Activated B cell treated with CpG ODN at 0.5 μM for 24 hours (primary cell): ENCODE data around the gene BTBD16. TPM values are rescaled to one million over a fixed set of nuclear protein-coding genes. Genes with fewer than 3 reads are reported as not detected.

ENCODE experiments used
- ATAC-seq: fragments of 200-7000 bp; cut with Tn5 transposase; one replicate; pipeline ENCODE4 v1.10.0; 2021; ENCODE audit warnings: low read depth, mild to moderate bottlenecking, moderate library complexity
- CTCF ChIA-PET: fragments of 350-600 bp; sonication (Branson Sonifier 250); formaldehyde crosslinking; loops from one replicate; lab custom pipeline; 2021; ENCODE audit warnings: antibody characterized with exemption; lab: Charles Lee
- POLR2A ChIA-PET: fragments of 350-600 bp; sonication (Branson Sonifier 250); formaldehyde crosslinking; loops from one replicate; lab custom pipeline; 2021; ENCODE audit warnings: antibody characterized with exemption; lab: Charles Lee
- DNase-seq: peaks from one replicate; pipeline ENCODE4 v3.0.0; 2022
- H3K27ac Mint-ChIP-seq: one replicate; pipeline ENCODE4 v1.8.0; 2020; ENCODE audit warnings: mixed read lengths
- H3K27me3 Mint-ChIP-seq: one replicate; pipeline ENCODE4 v1.8.0; 2021; ENCODE audit warnings: mixed read lengths
- H3K36me3 Mint-ChIP-seq: one replicate; pipeline ENCODE4 v1.8.0; 2021; ENCODE audit warnings: low read depth, mixed read lengths
- H3K4me1 Mint-ChIP-seq: one replicate; pipeline ENCODE4 v1.8.0; 2021; ENCODE audit warnings: mixed read lengths
- H3K4me3 Mint-ChIP-seq: one replicate; pipeline ENCODE4 v1.8.0; 2020; ENCODE audit warnings: mild to moderate bottlenecking, mixed read lengths
- H3K9me3 Mint-ChIP-seq: one replicate; pipeline ENCODE4 v1.8.0; 2020; ENCODE audit warnings: mixed read lengths
- CTCF ChIP-seq: fragments of 200-600 bp; IDR thresholded peaks from one replicate; pipeline ENCODE4 v1.8.0; 2022; ENCODE audit warnings: antibody characterized with exemption, mild to moderate bottlenecking
- intact Hi-C: fragments of 100-400 bp; cut with micrococcal nuclease; formaldehyde crosslinking; loops from one replicate; pipeline ENCODE4 v1.15.1; 2024
- total RNA-seq: library from RNA; stranded (reverse); gene quantifications from 2 replicates; pipeline ENCODE4 v1.2.3, GENCODE V29; 2022

Gene BTBD16
- total RNA-seq, 1 donor from 2014 or later, result not detected

- CTCF ChIA-PET, result interaction anchor here (0.6 kb wide), 1 partner anchor 50 kb away, joined by 3 read pairs; no protein-coding TSS in a partner anchor
- no peak for TF ChIP-seq CTCF
- Mint-ChIP-seq H3K27me3 (no peaks in the 10 kb centered on the region), H3K27ac (no peak overlapping the region), H3K4me3 (no peak overlapping the region), H3K9me3 (no peaks in the 10 kb centered on the region), H3K36me3 (no peaks in the 10 kb centered on the region), H3K4me1 (no peaks in the 10 kb centered on the region)
- no peak for DNase-seq
- intact Hi-C loops, result no loop called here
- POLR2A ChIA-PET, result no interaction called here
- no peak for ATAC-seq
These were observed 29.3 kb upstream of the BTBD16 start for GRCh38 chr10:122241836-122242235.

DNA sequence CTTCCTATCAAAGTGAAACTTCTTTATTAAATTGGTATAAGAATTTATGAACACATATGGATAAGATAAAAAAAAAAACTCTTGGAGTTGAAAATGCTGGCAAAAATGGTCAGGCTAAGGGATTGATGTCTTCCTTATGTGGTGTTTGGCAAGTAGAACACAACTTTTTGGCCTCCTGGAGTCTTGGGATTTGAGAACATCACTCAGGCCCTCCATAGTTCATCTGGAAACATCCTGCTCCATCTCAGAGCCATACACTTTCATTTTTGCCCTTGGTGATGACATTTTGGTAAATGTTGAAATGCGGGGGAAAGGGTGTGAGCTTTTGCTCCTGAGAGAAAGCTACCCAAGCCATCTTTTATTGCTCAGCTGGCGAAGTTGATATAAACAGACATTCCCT is 27.5 kb upstream of the BTBD16 start:
- no peak overlapping the region for H3K4me3 Mint-ChIP-seq
- DNase-seq (no peak), ATAC-seq (no peak)
- CTCF ChIA-PET, result no interaction called here
- intact Hi-C loops, result no loop called here
- no peaks in the 10 kb centered on the region for H3K4me1 Mint-ChIP-seq
- no peaks in the 10 kb centered on the region for H3K36me3 Mint-ChIP-seq
- no peaks in the 10 kb centered on the region for H3K27me3 Mint-ChIP-seq
- POLR2A ChIA-PET, result no interaction called here
- no peak overlapping the region for H3K27ac Mint-ChIP-seq
- no peaks in the 10 kb centered on the region for H3K9me3 Mint-ChIP-seq
- no peak for TF ChIP-seq CTCF

DNA sequence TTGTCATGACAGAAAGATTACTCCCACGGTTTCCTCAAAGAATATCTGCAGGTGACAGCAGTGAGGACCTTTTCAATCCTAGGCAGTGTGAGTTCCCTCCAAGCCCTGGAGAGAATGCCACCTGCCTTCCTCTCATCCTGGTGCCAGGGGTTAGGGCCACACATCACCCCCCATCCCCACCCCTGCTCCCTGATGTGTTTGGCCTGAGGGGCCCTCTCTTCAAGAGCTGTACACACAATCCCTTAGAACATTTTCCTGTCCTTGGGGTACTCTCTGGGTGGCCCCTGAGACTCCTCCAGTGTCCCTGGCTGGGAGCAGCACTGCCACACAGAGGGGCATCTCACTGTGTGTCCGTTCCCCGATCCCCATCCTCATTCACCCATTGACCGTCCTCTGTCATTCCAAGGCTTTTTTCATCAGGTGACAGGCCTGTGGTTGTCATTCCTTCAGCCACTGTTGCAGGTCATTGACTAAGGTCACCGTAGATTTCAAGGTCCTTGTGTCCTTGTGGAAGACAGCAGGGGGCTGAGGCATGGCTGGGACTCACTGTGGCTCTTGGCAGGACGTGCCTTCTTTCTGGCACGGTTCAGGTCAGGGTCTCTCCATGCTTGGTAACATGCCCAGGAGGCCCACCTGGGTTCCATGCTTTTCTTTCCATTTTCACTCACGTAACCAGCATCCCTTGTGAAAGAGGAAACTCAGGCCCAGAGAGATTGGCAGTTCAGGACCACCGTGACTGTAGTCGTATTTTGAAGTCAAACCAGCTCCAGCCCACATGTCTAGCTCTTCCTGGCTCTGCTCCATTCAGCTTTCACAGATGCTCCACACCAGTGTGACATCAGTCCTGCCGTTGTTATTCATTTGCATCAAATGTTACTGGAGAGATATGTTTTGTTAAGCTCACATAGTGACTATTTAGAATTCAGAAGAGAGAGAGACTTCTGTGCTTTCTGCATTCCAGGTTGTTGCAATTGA is 26.8 kb upstream of the BTBD16 start:
- no peaks in the 10 kb centered on the region for H3K36me3 Mint-ChIP-seq
- H3K9me3 Mint-ChIP-seq, result no peaks in the 10 kb centered on the region

GRCh38 chr10:122245136-122245535 is 26.0 kb upstream of the BTBD16 start:
- intact Hi-C loops, result no loop called here
- ChIA-PET CTCF (no interaction called here), POLR2A (no interaction called here)
- H3K9me3 Mint-ChIP-seq, result no peaks in the 10 kb centered on the region
- no peak overlapping the region for H3K4me3 Mint-ChIP-seq
- H3K27ac Mint-ChIP-seq, result no peak overlapping the region
- H3K36me3 Mint-ChIP-seq, result no peaks in the 10 kb centered on the region
- DNase-seq (no peak), ATAC-seq (no peak)
- no peaks in the 10 kb centered on the region for H3K4me1 Mint-ChIP-seq
- H3K27me3 Mint-ChIP-seq, result no peaks in the 10 kb centered on the region
- no peak for TF ChIP-seq CTCF

More for the DNA sequence above, 26.8 kb upstream of the BTBD16 start:
- ATAC-seq (no peak), DNase-seq (no peak)
- H3K4me1 Mint-ChIP-seq, result no peaks in the 10 kb centered on the region
- no peaks in the 10 kb centered on the region for H3K27me3 Mint-ChIP-seq
- no peak overlapping the region for H3K4me3 Mint-ChIP-seq
- intact Hi-C loops, result no loop called here
- ChIA-PET POLR2A (no interaction called here), CTCF (no interaction called here)
- H3K27ac Mint-ChIP-seq, result no peak overlapping the region
- no peak for TF ChIP-seq CTCF

DNA sequence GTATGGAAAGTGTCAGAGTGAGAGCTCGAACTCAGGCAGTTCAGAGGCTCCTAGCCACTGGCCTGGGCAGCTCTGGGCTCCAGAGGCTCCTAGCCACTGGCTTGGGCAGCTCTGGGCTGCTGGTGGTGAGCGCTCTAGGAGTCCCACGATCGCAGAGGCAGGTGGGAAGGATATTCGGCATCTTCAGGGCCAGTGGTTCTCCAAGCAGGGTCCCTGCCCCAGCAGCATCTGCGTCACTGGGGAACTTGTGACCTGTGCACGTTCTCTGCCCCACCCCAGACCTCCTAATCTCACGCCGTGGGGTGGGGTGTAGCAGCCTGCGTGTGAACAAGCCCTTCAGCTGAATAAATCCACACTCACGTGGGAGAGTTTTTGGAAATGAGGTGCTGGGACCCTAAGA is 25.2 kb upstream of the BTBD16 start:
- Mint-ChIP-seq H3K36me3 (no peaks in the 10 kb centered on the region), H3K27me3 (no peaks in the 10 kb centered on the region), H3K27ac (no peak overlapping the region), H3K4me3 (no peak overlapping the region), H3K9me3 (no peaks in the 10 kb centered on the region), H3K4me1 (no peaks in the 10 kb centered on the region)
- ChIA-PET CTCF (no interaction called here), POLR2A (no interaction called here)
- intact Hi-C loops, result no loop called here
- TF ChIP-seq CTCF, result no peak
- ATAC-seq, result no peak
- DNase-seq, result no peak
